ENCODE results near the gene CHRM2.

DNA sequence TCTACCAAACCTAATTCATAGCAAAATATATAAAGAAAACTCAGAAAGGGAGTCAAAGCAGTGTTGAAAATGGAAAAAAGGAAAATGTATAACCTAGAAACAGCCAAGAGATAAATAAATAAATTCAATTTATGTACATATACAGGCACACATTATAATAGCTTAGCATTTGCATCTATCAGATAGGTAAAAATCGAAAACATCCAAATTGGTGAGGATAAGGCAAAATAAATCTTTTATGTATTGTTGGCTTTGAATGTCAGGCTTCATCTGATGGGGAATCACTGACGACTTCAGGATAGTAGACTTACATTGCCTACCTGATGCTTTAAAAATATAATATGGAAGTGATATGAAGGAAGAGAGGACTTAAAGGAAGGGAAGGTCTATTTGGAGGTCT, 20.6 kb upstream of the CHRM2 start:
- TF ChIP-seq GABPA (IDR thresholded peaks at IDR 0.05; ENCODE audit: low read depth) (no peak), CTCF (IDR thresholded peaks at IDR 0.05; ENCODE audit: insufficient read depth, low read length) (no peak), POLR2AphosphoS5 (IDR thresholded peaks at IDR 0.05; ENCODE audit: low read depth) (no peak)
- TF ChIP-seq, protein P1, sequence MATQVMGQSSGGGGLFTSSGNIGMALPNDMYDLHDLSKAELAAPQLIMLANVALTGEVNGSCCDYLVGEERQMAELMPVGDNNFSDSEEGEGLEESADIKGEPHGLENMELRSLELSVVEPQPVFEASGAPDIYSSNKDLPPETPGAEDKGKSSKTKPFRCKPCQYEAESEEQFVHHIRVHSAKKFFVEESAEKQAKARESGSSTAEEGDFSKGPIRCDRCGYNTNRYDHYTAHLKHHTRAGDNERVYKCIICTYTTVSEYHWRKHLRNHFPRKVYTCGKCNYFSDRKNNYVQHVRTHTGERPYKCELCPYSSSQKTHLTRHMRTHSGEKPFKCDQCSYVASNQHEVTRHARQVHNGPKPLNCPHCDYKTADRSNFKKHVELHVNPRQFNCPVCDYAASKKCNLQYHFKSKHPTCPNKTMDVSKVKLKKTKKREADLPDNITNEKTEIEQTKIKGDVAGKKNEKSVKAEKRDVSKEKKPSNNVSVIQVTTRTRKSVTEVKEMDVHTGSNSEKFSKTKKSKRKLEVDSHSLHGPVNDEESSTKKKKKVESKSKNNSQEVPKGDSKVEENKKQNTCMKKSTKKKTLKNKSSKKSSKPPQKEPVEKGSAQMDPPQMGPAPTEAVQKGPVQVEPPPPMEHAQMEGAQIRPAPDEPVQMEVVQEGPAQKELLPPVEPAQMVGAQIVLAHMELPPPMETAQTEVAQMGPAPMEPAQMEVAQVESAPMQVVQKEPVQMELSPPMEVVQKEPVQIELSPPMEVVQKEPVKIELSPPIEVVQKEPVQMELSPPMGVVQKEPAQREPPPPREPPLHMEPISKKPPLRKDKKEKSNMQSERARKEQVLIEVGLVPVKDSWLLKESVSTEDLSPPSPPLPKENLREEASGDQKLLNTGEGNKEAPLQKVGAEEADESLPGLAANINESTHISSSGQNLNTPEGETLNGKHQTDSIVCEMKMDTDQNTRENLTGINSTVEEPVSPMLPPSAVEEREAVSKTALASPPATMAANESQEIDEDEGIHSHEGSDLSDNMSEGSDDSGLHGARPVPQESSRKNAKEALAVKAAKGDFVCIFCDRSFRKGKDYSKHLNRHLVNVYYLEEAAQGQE (IDR thresholded peaks at IDR 0.05; ENCODE audit: insufficient replicate concordance, low read depth), result no peak

Data from HL-60 (cell line).